Measurements from ENCODE around the gene LDLRAD4.

Gene LDLRAD4

DNA sequence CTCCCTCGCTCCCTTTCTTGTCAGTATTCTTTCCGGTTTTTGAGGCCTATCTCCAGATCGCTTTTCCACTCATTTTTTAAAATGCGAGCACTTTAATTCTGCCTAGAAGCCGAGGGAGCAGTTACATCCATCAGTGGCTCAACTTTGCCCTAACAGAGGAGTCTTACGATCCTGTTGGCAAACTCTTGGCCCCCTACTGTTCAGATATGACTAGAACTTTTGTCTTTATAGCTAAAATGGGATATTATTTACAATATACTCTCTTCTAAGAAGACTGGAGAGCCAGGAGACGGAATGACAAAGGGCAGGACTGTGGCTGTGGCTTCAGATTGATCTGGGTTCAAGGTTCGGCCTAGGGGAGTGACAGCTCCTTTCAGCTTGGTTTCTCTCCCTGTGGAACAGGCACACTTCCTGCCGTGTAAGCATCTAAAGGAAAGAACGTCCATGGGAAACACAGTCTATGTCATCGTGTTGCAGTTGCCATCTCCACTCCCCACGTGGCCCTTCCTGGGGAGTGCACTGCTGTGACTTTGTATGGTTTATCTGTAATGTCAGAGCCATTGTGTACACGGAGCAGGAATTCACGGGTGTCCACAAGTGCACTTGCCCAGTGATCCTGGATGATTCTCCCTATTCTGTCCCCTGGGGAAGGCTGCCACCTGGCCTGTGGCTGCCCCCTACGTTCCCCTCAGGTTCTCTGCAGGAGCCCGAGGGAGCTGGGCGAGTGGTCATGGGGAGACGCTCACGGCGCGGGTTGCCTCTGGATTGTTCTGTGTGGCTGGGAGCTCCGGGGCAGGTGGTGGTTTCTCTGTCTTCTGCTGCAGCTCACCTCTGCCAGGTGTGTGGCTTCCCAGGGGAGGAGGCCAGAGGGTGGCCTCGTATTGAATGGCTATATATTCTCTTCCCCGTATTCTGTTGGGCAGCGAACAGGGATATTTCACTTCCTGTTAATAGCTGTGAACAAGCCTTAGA, 222.0 kb downstream of the LDLRAD4 start:
- no peak for DNase-seq

DNA sequence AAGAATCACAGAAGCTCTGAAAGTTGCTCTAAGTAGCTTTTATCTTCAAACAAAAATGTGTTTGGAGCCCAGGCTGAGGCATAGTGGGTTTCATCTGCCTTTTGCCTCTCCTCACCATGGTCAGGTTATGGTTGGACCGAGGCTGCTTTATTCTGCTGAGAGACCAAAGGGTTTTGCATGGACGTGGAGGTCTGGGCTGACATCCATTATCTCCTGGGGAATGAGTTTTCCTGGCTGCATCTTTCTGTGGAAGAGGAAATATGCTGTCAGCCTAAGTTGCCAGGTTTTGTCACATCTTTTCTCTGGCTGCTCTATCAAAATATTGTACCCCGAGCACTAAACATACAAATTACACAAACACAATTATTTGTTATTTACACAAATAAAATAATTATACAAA, 223.2 kb downstream of the LDLRAD4 start:
- DNase-seq: no peak

DNA sequence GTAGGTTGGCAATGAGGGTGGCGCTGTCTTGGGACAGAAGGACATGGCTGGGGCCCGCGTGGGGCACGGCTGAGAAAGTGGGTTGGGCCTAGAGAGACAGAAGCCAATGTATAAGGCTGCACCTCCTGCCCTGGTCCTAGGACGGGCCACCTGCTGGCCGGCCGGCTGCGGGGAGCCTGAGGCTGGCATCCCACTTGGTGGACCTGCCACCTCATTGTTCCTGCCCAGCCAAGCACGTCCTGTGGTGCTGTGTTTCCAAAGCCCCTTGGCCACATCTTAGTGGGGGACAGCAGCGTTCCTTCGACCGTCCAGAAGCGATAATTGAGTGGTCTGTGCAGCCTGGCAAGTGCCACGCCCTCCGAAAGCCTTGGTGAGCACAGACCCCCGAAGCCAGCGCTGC, 223.9 kb downstream of the LDLRAD4 start:
- no peak for DNase-seq

DNA sequence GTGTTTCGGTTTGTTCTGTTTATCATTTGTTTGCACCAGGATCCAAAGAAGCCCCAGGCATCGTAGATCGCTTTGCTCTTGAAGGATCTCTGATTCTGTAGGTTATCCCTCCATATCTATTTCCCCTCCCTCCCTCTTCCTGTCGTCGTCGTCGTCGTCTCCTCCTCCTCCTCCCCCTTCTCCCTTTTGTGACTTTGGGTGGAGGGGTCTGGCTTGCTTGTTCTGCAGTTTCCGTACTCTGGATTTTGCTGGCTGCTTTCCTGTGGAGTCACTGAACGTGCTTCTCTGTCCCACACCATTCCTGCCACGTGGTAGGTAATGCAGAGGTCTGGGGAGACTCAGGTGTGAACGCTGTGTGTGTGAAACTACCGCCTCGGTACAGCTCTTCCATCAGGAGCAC, 225.0 kb downstream of the LDLRAD4 start:
- DNase-seq: no peak

DNA sequence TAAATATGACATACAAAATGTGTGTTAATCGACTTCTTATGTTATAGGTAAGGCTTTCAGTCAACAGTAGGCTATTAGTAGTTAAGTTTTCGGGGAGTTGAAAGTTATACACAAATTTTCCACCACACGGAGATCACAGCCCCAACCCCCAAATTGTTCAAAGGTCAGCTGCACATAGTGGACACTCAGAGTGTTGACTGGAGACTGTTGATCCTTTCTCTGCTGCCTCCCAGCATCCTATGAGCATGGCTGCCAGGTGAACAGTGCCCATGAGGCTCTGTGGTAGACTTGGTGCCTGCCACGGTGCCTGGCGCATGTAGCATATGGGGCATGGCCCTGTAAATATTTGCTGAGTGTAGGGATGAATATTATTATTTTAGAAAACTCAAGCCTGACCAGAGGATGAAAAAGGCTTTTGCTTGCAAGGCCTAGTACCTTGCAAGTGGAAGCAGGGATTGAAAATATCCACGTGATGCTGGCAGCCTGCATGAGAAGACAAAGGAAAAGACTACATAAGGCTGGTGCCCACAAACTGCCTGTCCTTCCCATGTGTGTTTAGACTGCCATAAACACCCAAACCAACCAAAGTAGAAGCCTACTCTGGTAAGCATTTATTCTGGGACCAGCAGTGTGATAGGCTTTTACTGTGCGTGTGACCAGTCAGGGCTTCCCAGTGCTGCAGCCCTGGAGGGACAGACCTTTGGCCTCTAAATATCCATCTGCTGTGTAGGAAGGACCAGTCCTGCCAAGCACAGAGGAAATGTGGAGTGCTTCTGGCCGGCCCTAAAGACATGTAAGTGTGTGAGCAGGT, 226.1 kb downstream of the LDLRAD4 start:
- no peak for DNase-seq

DNA sequence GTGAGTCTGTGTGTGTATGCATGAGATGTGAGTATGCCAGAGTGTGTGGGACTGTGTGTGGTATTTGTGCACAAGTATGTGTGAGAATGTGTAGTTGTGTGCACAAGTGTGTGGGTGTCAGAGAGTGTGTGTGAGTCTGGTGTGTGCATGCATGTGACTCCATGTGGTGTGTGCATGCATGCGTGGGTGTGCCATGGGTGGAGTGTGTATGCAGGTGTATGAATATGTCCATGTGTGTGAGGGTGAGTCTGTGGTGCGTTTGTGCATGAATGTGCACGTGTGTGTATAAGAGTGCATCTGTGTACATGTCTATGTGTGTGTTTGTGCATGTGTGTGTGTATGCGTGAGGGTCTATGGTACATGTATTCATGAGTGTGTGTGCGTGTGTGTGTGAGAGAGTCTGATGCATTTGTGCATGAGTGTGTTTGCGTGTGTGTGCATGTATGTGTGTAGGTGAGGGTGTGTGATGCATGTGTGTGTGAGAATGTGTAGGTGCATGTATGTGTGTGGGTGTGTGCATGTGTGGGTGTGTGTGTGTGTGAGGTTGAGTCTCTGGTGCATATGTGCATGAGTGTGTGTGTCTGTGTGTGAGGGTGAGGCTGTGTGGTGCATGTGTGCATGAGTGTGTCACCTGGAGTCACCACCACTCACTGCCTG, 226.8 kb downstream of the LDLRAD4 start:
- no peak for DNase-seq

DNA sequence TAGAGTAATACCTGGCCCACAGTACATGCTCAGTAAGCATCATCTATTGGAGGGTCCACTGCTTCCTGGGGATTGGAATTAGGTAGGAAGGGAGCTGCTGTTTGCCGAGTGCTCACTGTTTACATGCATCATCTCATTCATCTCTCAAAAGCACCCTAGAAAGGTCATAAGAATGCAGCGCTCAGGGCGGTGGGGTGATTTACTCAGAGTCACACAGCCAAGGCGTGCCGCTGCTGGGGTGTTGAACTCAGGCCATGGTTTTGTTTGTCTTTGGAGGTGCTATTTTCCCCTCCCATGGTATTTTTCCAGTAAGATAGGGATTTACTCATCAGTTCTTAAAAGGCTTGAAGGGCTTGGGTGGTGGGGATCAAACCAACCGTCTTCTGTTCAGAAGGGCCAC, 227.5 kb downstream of the LDLRAD4 start:
- no peak for DNase-seq

DNA sequence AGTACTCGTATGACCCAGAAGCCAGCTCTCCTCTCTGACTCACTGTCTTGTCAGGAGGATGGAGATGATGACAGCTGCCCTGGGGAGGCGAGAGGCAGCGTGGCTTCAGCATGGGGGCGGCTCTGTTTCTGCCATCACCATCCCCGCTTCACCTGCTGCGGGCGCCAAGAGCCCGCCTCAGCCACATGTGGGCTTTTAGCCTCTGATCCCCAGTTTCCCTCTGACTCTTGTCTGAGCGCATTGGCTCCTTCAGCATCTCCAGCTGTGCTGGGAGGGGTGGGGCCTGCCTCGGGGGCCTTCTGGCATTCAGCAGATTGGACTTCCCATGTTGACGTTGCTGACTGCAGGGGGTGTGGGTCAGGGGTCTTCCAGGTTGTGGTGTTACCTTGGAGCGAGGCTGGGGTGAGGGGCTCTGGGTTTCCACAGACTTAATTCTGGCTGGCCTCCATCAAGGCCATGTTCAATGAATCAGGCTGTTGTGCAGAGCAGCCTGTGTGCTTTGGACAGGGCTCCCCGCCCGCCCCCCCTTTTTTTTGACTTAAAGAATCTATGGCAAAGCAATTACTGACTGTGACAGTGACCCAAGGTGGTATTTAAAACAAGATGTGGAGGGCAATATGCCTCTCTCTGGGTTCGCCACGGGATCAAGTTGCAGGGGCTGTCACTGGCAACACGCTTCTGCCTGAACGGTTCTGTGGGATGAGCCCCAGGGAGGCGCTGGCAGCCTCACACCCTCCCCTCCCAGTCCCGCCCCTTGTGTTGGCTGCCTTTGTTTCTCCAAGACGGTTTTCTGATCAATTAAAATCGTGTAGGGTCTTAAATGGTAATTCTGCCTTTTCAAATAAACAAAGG, 228.3 kb downstream of the LDLRAD4 start:
- DNase-seq: no peak

DNA sequence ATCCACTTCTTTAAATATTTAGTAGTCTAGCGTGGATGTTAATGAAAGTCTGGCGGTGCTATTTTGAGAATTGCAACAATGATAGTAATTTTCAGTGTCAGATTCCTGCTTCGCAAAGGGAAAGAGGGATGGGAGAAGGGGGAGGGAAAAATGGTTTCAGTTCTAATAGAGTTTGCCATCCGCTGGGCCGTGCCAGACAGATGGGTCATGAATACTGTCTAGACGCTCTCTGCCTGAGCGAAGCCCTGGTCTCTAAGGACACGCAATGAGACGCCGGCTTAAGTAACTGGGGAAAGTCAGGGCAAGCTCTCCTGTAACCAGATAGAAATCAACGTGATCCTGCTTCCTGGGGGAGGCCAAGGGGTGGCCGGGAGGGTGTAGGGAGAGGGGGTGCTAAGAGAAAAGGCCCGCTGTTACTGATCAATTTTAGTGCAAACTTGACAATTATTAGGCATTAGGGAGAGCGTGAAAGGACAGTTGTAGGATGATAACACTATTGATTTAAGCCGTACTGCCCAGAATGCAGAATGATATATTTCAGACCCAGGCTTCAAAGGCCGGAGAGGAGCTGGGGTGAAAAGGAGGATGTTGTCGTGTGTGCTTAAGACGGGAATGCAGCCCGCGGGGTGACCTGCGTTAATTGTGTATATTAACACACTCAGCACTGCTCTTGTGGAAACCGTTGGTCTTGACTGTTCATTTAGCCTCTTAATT, 229.2 kb downstream of the LDLRAD4 start:
- DNase-seq: no peak

DNA sequence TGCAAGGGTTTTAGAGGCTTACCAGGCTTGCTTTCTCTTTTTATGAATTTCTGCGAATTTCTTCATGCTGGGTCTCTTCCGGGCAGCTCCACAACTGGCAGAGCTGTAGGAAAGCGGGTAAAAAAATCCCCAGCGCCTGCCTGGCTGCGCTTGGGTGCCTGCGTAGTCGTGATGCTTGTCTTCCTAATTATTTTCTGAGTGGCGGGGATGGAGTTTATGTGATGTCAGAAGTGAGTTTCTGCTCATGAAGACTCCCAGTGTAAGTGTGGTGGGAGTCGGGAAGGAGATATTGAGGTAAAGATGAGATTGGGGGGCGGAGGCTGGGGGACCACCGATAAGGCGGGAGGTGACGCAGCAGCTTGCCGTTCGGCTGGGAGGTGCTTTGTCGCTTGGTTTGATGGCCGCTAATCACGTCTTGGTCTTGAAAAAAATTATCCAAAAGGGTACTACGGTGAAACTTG, 229.8 kb downstream of the LDLRAD4 start:
- DNase-seq: no peak

DNA sequence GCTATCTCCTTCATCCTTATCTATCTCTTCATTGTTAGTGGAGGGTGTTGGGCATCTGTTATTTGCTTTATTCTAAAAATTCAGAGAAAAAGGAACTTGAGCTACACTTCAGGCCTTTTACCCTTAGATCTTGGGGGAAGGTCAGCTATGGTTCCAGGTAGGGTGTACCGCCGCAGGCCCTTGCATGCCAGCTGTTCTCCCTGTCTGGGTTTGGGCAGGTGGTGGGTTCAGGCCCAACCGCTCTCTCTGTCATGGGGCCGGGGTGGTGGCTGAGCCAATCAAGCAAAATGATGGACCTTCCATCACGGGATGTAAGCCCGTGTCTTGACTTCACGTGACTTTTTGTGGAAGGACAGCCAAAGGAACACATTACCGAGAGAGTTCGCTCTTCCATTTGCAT, 231.1 kb downstream of the LDLRAD4 start:
- DNase-seq: no peak

DNA sequence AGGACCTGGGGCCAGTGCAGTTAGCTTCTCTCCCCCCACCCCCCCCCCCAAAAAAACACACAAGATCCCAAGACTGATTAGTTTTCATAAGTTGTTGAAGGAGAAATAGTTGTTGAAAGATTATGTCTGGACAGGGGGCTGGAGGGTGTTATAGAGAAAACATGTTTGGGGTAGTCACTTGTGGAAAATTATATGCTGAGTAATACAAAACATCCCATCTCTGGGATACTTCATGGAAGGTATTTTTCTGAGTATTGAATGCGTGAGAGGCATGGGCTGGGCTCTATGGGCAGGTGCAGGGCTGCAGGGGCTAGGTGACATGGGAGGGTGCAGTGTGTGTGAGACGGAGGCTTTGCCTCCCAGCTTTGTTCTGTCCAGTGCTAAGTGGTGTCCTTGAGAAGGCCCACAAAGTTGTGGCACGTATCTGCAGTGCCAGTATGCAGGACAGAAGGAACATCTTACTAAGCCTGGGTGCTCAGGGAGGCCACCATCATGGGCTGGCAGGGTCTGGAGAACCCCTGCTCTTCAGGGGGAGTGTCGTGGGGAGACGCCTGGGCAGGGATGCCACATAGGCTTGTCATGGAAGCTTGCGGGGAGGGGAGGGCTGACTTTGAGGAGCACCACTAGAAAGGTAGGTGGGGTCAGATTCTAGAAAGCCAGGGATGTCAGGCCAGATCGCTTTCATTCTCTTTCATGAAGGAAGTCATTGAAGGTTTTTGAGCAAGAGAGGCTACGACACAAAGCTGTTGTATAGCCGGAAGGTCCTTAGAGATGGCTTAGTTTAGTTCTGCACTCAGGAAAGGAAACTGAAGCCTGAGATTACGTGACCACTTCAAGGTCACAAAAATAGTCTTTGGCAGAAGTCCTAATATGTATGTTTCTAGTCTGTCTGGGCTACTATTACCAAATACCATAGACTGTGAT, 232.0 kb downstream of the LDLRAD4 start:
- DNase-seq: no peak

DNA sequence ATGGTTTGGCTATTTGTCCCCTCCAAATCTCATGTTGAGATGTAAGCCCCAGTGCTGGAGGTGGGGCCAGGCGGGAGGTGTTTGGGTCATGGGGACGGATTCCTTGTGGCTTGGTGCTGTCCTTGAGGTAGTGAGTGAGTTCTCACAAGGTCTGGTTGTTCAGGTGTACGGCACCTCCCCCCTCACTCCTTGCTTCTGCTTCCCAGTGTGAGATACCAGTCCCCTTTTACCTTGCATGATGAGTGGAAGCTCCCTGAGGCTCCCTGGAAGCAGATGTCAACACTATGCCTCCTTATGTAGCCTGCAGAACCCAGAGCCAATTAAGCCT, 232.6 kb downstream of the LDLRAD4 start:
- no peak for DNase-seq

DNA sequence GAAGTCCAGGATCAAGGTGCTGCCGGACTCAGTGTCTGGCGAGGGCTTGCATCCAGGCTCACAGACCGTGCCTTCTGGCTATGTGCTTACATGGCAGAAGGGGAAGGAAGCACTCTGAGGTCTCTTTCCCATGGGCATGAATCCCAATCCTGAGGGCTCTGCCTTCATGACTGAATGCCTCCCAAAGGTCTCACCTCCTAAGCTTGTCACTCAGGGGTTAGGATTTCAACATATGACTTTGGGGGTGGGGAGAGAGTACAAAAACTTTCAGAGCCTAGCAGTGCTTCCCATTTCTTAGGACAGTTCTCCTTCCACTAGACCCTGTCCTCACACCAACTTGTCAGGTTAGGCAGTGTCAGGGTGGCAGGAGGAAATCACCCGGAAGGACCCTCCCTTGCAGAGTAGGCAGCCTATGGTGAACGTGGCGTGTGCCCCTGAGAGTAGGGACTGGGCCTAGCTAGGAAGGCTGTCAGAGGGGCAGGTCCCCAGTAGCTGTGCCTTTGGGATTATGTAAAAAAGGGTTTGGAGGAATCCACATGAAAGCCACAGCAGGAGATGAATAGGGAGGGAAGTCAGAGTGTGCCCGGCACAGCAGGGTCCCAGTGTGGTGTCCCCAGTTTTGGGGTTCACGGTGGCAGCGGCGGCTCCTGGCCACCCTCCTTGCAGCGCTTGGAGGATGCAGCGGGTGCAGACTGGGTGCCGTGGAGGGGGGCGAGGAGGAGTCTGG, 233.3 kb downstream of the LDLRAD4 start:
- no peak for DNase-seq

DNA sequence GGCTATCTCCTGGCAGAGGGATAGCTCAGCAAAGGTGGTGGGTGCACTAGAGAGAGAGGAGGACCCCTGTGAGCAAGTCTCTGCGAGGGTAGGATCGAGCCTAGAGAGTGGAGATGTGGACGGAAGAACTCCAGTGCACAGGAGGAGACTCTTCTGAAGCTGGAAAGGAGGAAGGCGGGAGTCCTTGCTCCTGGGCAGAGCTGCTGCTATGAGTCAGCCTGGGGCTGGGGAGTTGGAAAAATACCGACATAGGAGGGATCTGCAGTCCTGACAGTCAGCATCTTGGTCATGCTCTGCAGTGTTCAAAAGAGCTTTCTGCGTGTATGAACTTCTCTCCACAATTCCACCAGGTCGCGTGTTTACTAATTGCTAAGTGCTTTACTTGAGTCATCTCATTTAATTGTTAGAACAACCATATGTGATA, 233.8 kb downstream of the LDLRAD4 start:
- DNase-seq: no peak

DNA sequence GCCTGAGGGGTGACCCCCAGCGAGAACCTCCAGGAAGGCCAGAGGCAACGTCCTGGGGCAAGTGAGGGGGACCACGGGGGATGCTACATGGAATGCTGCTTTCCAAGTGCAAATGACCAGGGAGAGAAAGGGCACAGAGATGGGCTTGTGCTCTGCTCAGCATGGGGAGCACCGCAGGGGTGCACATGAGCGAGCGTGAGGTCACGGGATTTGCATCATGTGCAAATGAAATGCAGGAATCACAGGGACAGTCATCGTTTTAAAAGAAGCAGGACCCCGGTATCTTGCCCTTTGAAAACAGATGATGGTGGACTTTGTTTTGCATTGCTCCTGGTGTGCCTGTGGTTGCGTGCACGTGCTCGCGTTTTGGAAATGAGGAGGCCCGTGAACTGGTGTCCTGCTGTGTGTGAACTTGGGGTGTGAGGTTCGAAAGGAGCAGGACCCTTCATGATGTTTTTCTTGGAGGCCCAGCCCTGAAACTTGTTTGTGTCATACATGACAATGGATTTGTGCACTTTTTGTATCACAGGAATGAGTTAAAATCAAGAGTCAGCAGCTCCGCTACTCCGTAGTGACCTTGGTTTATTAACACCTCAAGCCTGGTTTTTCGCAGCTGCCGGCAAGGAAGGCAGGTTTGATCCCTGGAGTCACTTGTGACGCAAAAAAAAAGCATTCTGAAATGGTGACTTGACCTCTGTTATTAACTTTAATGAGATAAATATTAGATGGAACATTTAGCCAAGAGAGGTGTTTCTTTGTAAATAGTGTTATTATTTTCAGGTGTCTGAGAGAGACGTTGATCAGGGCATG, 234.5 kb downstream of the LDLRAD4 start:
- DNase-seq: no peak

DNA sequence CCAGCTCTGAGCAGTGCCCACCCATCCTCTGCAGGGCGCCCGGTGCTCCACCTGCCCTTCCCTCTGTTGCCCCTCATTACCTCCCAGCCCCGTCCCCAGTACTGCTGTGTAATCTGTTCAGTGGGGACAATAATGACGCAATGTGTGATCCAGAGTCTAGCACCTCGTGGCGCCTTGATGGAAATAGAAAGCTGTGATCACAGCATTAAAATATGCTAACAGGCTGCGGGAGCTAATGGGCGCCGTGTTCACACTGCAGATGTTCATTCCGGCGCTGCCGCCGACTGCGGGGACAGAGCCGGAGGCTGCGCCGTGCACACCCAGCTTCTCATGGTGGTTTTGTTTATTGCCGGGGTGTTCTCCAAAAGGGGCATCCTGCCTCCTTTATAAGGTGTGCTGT, 235.2 kb downstream of the LDLRAD4 start:
- DNase-seq: no peak

DNA sequence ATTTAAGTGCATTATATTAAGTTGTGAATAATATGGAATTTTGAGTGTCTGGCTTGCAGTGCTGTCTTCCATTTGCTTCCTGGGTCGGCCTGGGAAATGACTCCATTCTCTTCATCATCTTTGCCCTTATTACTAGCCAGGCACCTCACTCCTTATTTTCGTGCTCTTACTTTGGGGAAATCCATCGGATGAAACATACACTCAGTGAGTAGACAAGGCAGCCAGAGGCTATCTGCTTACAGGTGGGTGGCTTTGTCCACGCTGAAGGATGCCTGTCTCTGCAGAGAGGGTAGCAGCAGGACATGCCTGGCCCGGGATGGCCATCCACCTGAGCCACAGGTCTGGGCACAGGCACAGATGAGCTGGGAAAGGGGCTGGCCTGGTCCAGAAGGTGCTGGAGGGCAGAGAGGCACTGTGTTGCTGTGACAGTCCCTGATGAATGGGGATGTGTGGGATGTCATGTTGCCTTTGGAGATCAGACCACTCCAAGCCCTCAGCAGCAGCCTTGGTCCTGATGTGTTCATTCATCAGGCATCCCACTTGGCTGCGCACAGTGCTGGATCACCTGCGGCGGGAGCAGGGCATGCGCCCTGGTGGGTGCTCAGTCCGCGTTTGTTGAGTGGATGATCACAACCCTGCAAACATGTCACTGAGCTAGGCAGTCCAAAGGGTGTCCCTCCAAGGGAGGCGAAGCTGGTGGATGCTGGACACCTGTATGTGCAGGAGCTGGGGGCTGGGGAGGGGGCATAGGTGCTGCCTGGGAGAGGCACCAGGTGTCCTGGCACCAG, 236.0 kb downstream of the LDLRAD4 start:
- no peak for DNase-seq
